ENCODE data around the gene VWA2. TPM values are rescaled to one million over a fixed set of nuclear protein-coding genes. Genes with fewer than 3 reads are reported as not detected.

Gene VWA2
- total and polyA plus RNA-seq, 2 donors (not counting 1 experiment from before 2014, with no cell fraction given) = not detected

GRCh38 chr10:114319406-114320248 is 80.6 kb downstream of the VWA2 start:
- no peaks in the 10 kb centered on the region for H3K4me1 ChIP-seq (ENCODE audit: control insufficient read depth in 2 of 2, insufficient read depth in 2 of 2, low read length in 2 of 2)
- intact Hi-C loops (cut with micrococcal nuclease) = no loop called here
- no peaks in the 10 kb centered on the region for H3K27me3 ChIP-seq (replicated peaks in 1 of 4; ENCODE audit: control extremely low read depth in 1 of 4, control insufficient read depth in 3 of 4, insufficient read depth in 4 of 4, low read length in 3 of 4)
- H4K20me1 ChIP-seq (ENCODE audit: control insufficient read depth, insufficient read depth, low read length, poor library complexity, severe bottlenecking) = no peaks in the 10 kb centered on the region
- no peak overlapping the region for H3K27ac ChIP-seq (ENCODE audit: low read length in 2 of 2)
- no peak overlapping the region for H3K4me2 ChIP-seq (replicated peaks; ENCODE audit: low read depth, low read length, poor library complexity, severe bottlenecking)
- H3K9me3 ChIP-seq (ENCODE audit: control extremely low read depth in 1 of 3, control insufficient read depth in 2 of 3, insufficient read depth in 1 of 3, low read length in 2 of 3) = no peaks in the 10 kb centered on the region
- no peaks in the 10 kb centered on the region for H3K79me2 ChIP-seq (ENCODE audit: control insufficient read depth, insufficient read depth, low read length)
- TF ChIP-seq EZH2 (IDR thresholded peaks at IDR 0.05; ENCODE audit: borderline replicate concordance, insufficient read depth, low read depth, low read length, poor library complexity, severe bottlenecking) (no peak), CTCF (IDR thresholded peaks at IDR 0.05) (no peak)
- H2AFZ ChIP-seq (ENCODE audit: insufficient read depth, low read depth, low read length, poor library complexity, severe bottlenecking) = no peak overlapping the region
- 94% methylated on average over 17 of the region's 18 CpGs for whole genome bisulfite sequencing (ENCODE audit: insufficient coverage)
- ChIA-PET CTCF (no interaction called here), POLR2A (no interaction called here)
- no peak overlapping the region for H3K4me3 ChIP-seq (ENCODE audit: control extremely low read depth in 1 of 5, extremely low read depth in 1 of 5, insufficient read depth in 1 of 5, low read depth in 2 of 5, low read length in 4 of 5)
- no peaks in the 10 kb centered on the region for H3K9me3 Mint-ChIP-seq (ENCODE audit: insufficient read depth)
- H3K9ac ChIP-seq (ENCODE audit: low read length) = no peak overlapping the region
- H3K27ac Mint-ChIP-seq = no peak overlapping the region
- DNase-seq (no peak), ATAC-seq (ENCODE audit: low read depth) (no peak)
- H3K4me1 Mint-ChIP-seq = no peaks in the 10 kb centered on the region
- H3K36me3 ChIP-seq (replicated peaks in 1 of 2; ENCODE audit: control extremely low read depth in 1 of 2, control insufficient read depth in 1 of 2, extremely low read depth in 1 of 2, insufficient read depth in 2 of 2, low read length in 1 of 2) = no peaks in the 10 kb centered on the region
- no peak overlapping the region for H3K4me3 Mint-ChIP-seq
- H3K27me3 Mint-ChIP-seq = peaks cover 10% of the 10 kb centered on the region

Data from B cell (primary cell).